Parathyroid adenoma (tissue), 2 donors: Measurements from ENCODE around the gene ANKS1A.

ENCODE experiments used
- H2AFZ ChIP-seq: fragments of 300-600 bp; sonication (generic); one replicate; pipeline ENCODE4 v1.7.0; 2017; ENCODE audit warnings: antibody characterized with exemption, mild to moderate bottlenecking
- H3K27ac ChIP-seq: fragments of 300-600 bp; sonication (generic); one replicate; pipeline ENCODE4 v1.7.0; 2017
- H3K27me3 ChIP-seq: fragments of 300-600 bp; sonication (generic); one replicate; pipeline ENCODE4 v1.7.0; 2017; ENCODE audit warnings: low read length; ENCODE audit not compliant: control insufficient read depth, insufficient read depth
- H3K36me3 ChIP-seq: fragments of 300-600 bp; sonication (generic); one replicate; pipeline ENCODE4 v1.7.0; 2017; ENCODE audit warnings: low read length; ENCODE audit not compliant: control insufficient read depth, insufficient read depth
- H3K4me1 ChIP-seq: fragments of 300-600 bp; sonication (generic); one replicate; pipeline ENCODE4 v1.7.0; 2017; ENCODE audit warnings: control low read depth
- H3K4me2 ChIP-seq: fragments of 300-600 bp; sonication (generic); one replicate; pipeline ENCODE4 v1.7.0; 2017; ENCODE audit warnings: low read length
- H3K4me3 ChIP-seq: fragments of 300-600 bp; sonication (generic); one replicate; pipeline ENCODE4 v1.7.0; 2017; ENCODE audit warnings: low read depth, low read length
- H3K79me2 ChIP-seq: fragments of 300-600 bp; sonication (generic); one replicate; pipeline ENCODE4 v1.7.0; 2017; ENCODE audit warnings: control low read depth
- H3K9ac ChIP-seq: fragments of 300-600 bp; sonication (generic); one replicate; pipeline ENCODE4 v1.7.0; 2017; ENCODE audit warnings: mild to moderate bottlenecking
- H3K9me3 ChIP-seq: fragments of 300-600 bp; sonication (generic); one replicate; pipeline ENCODE4 v1.7.0; 2017; ENCODE audit warnings: low read length; ENCODE audit not compliant: control insufficient read depth
- CTCF ChIP-seq: fragments of 300-600 bp; sonication (generic); IDR thresholded peaks from one replicate; pipeline ENCODE4 v1.7.0; 2017; ENCODE audit warnings: antibody characterized with exemption, mild to moderate bottlenecking
- donor health status: primary hyperparathyroidism.

ANKS1A gene

GRCh38 chr6:35008858-35009257 is 119.8 kb downstream of the ANKS1A start:
- TF ChIP-seq CTCF = no peak
- H3K27ac ChIP-seq = no peak overlapping the region

GRCh38 chr6:35011096-35012041 is 122.3 kb downstream of the ANKS1A start:
- Histone ChIP-seq H3K9ac (no peak overlapping the region), H3K4me2 (no peak overlapping the region), H3K4me1 (no peaks in the 10 kb centered on the region), H2AFZ (no peak overlapping the region), H3K36me3 (no peaks in the 10 kb centered on the region), H3K9me3 (no peaks in the 10 kb centered on the region), H3K79me2 (no peaks in the 10 kb centered on the region), H3K27me3 (no peaks in the 10 kb centered on the region), H3K4me3 (no peak overlapping the region), H3K27ac (no peak overlapping the region)
- TF ChIP-seq CTCF = no peak

More at GRCh38 chr6:35008858-35009257, 119.8 kb downstream of the ANKS1A start:
- H3K9ac ChIP-seq = no peak overlapping the region
- H3K4me2 ChIP-seq = no peak overlapping the region
- no peaks in the 10 kb centered on the region for H3K36me3 ChIP-seq
- no peaks in the 10 kb centered on the region for H3K79me2 ChIP-seq
- H2AFZ ChIP-seq = no peak overlapping the region
- no peak overlapping the region for H3K4me3 ChIP-seq
- H3K27me3 ChIP-seq = no peaks in the 10 kb centered on the region
- no peaks in the 10 kb centered on the region for H3K4me1 ChIP-seq
- H3K9me3 ChIP-seq = no peaks in the 10 kb centered on the region

GRCh38 chr6:35013701-35014100 is 124.6 kb downstream of the ANKS1A start:
- no peak for TF ChIP-seq CTCF
- Histone ChIP-seq H3K27ac (no peak overlapping the region), H3K27me3 (no peaks in the 10 kb centered on the region), H3K79me2 (no peaks in the 10 kb centered on the region), H3K4me3 (no peak overlapping the region), H3K4me2 (no peak overlapping the region), H3K9ac (no peak overlapping the region), H3K4me1 (no peaks in the 10 kb centered on the region), H3K9me3 (no peaks in the 10 kb centered on the region), H2AFZ (no peak overlapping the region), H3K36me3 (no peaks in the 10 kb centered on the region)

- Histone ChIP-seq H3K4me1 (no peaks in the 10 kb centered on the region), H3K27me3 (no peaks in the 10 kb centered on the region), H3K9ac (no peak overlapping the region), H3K27ac (no peak overlapping the region), H3K4me2 (no peak overlapping the region), H3K4me3 (no peak overlapping the region), H3K79me2 (no peaks in the 10 kb centered on the region), H2AFZ (no peak overlapping the region), H3K9me3 (no peaks in the 10 kb centered on the region), H3K36me3 (no peaks in the 10 kb centered on the region)
- no peak for TF ChIP-seq CTCF
Measured at GRCh38 chr6:35014341-35014740, 125.3 kb downstream of the ANKS1A start.
